GM18517 (cell line): ENCODE measurements around the gene PAMR1.
"Not testable (repeated sequence)": the region's sequence is repeated elsewhere in the genome, so short reads cannot be mapped to it uniquely, and the experiment has no call there.

Experiments used
- ATAC-seq: cut with Tn5 transposase; IDR thresholded peaks from one replicate; pipeline ENCODE4 v1.9.1; 2021; ENCODE audit warnings: mild to moderate bottlenecking, moderate library complexity; ENCODE audit not compliant: unreplicated experiment

The PAMR1 gene

GRCh38 chr11:35525501-35526175 lies at the start of gene PAMR1:
TSS of gene PAMR1 (minus strand) at chr11:35525616. CDS start at chr11:35525585, 31 bp downstream.
- ATAC-seq, result no peak

- ATAC-seq, result no peak
Observed at GRCh38 chr11:35571696-35572095, 46.3 kb upstream of the PAMR1 start.

GRCh38 chr11:35567737-35568465 lies 42.5 kb upstream of the PAMR1 start:
- ATAC-seq, result no peak

- no peak for ATAC-seq
Observed at GRCh38 chr11:35566885-35567284, 41.5 kb upstream of the PAMR1 start.

- ATAC-seq, result no peak
Observed at GRCh38 chr11:35566181-35566580, 40.8 kb upstream of the PAMR1 start.

GRCh38 chr11:35564245-35564595 lies 38.8 kb upstream of the PAMR1 start:
- no peak for ATAC-seq

GRCh38 chr11:35563484-35564244 lies 38.2 kb upstream of the PAMR1 start:
- ATAC-seq, result no peak

- no peak for ATAC-seq
Observed at GRCh38 chr11:35559949-35560348, 34.5 kb upstream of the PAMR1 start.

GRCh38 chr11:35558513-35558912 lies 33.1 kb upstream of the PAMR1 start:
- ATAC-seq, result no peak

- no peak for ATAC-seq
Observed at GRCh38 chr11:35555488-35555887, 30.1 kb upstream of the PAMR1 start.

GRCh38 chr11:35554491-35555437 lies 29.3 kb upstream of the PAMR1 start:
- ATAC-seq, result no peak

- no peak for ATAC-seq
Observed at GRCh38 chr11:35553831-35554230, 28.4 kb upstream of the PAMR1 start.

- no peak for ATAC-seq
Observed at GRCh38 chr11:35553021-35553420, 27.6 kb upstream of the PAMR1 start.

- ATAC-seq, result no peak
Observed at GRCh38 chr11:35552616-35553015, 27.2 kb upstream of the PAMR1 start.

GRCh38 chr11:35550374-35551036 lies 25.1 kb upstream of the PAMR1 start:
- no peak for ATAC-seq

- ATAC-seq, result no peak
Observed at GRCh38 chr11:35549787-35550186, 24.4 kb upstream of the PAMR1 start.

- no peak for ATAC-seq
Observed at GRCh38 chr11:35548925-35549561, 23.6 kb upstream of the PAMR1 start.

GRCh38 chr11:35547995-35548394 lies 22.6 kb upstream of the PAMR1 start:
- ATAC-seq, result not testable (repeated sequence)

- no peak for ATAC-seq
Observed at GRCh38 chr11:35546317-35546716, 20.9 kb upstream of the PAMR1 start.
